Measurements from ENCODE around the gene CACNB2.

- TF ChIP-seq CTCF (IDR thresholded peaks at IDR 0.05) (no peak), POLR2A (IDR thresholded peaks at IDR 0.05) (no peak)
Observed at GRCh38 chr10:18523025-18523424, 382.8 kb downstream of the CACNB2 start.
